GM18873 (cell line): ENCODE data around the gene ENTPD7.
"Not testable (repeated sequence)": the region's sequence is repeated elsewhere in the genome, so short reads cannot be mapped to it uniquely, and the experiment has no call there.

Experiments used
- ATAC-seq: cut with Tn5 transposase; IDR thresholded peaks from one replicate; pipeline ENCODE4 v1.9.1; 2021; ENCODE audit warnings: mild to moderate bottlenecking, moderate library complexity, moderate number of reproducible peaks; ENCODE audit not compliant: unreplicated experiment, low FRiP score

The ENTPD7 gene, protein sequence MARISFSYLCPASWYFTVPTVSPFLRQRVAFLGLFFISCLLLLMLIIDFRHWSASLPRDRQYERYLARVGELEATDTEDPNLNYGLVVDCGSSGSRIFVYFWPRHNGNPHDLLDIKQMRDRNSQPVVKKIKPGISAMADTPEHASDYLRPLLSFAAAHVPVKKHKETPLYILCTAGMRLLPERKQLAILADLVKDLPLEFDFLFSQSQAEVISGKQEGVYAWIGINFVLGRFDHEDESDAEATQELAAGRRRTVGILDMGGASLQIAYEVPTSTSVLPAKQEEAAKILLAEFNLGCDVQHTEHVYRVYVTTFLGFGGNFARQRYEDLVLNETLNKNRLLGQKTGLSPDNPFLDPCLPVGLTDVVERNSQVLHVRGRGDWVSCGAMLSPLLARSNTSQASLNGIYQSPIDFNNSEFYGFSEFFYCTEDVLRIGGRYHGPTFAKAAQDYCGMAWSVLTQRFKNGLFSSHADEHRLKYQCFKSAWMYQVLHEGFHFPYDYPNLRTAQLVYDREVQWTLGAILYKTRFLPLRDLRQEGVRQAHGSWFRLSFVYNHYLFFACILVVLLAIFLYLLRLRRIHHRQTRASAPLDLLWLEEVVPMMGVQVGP

DNA sequence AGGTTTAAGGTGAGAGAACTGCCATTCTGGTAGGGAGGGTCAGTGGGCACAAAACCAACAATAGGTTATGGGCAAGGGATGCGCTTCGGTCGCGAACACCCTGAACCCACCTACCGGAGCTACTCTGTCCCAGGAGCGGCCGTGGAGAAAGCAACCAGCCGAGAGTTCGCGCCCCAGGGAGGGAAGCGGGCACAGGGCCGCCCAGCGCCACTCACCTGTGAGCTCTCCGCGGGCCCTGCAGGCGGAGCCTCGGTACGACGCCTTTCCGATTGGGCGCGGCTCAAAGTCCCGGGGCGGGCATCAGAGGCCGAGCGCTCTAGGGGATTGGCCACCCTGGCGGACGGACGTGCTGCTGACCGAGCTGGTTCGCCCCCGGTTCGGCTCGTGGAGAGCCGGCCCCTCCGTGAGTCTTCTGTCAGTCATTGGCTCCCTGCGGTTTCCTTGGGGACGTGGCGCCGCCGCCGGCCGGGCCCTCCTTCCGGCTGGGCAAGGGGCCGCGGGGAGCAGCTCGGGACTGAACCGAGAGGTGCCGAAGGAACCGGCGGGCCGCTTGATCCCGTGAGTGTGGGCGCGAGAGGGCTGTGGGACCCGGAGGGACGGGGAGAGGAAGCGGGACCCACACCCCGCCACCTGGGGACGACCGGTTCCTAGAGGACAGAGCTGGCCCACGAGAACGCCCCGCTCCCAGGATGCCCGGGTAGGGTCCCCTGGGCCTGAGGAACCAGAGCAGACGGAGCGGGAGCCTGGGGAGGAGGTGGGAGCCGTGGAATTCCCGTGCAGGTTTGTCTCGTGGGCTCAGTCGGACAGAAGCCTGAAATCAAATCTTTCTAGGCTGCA lies at the start of gene ENTPD7:
TSS of gene ENTPD7 (plus strand) at position 479 of the 837 bp plus-strand sequence. CDS start 448 bp downstream, outside the sequence.
- ATAC-seq = peak; percentile 99

DNA sequence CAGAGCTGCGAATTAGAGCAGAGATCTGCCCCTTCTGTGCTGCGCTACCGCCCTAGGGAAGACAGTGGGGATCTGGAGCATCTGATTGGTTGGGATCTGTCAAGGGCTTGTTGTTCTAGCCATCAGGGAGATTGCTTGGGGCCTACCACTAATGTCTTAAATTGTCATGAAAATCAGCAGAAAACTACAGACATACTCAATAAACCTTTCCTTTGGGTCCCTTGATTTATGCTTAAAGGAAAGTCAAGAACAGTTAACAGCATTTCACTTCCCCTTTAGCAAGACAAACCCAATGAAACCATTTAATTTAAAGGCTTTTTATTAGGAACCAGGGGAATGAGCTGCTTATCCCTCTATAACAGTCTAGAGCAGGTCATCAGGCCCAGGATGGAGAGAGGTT lies 49.1 kb upstream of the ENTPD7 start:
- no peak for ATAC-seq

DNA sequence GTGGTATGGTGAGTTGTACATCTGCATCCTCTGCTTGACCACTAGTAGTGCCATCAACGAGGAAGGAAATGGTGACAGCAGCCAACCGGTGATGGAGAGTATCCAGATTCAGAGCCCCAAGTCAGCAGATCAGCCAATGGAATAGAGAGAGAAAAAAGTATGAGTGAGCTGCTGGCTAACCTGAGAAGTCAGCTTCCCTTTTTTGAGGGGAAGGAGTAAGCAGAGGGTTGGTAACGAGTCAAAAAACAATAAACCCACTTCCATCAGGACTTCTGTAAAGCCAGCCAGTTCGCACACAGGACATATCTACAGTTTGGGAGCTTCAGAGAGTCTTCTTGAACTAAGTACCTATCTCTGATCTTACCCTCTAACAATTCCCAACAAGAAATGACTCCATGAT lies 48.0 kb upstream of the ENTPD7 start:
- ATAC-seq = no peak

DNA sequence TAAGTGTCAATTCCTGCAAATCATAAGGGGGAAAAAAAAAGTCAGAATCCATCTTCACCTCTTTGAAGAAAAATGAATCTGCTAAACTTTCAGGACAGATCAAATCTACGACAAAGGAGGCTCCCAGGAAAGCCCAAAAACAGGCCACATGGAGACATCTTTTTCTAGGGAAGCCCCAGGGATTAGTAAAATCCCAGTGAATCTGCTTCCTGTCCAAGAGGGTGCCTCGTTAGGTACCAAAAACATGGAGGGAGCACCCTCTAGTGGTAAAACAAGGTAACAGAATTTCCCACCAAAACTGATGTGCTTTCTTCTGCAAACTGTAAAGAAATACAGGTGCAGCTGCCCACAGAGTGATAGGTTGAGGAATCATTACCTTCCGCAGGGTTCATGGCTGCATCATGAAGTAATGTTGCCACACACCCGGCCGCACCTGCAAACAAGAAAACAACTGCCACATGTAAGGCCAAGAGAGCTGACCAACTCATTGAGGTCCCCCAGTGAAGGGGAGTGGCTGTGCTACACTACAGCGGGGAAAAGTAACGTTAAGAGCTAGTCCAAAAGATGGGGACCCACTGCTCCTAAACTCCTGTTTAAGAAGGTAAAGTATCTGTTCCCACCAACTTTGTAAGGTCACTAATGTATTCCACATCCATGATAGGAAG lies 47.0 kb upstream of the ENTPD7 start:
- no peak for ATAC-seq

DNA sequence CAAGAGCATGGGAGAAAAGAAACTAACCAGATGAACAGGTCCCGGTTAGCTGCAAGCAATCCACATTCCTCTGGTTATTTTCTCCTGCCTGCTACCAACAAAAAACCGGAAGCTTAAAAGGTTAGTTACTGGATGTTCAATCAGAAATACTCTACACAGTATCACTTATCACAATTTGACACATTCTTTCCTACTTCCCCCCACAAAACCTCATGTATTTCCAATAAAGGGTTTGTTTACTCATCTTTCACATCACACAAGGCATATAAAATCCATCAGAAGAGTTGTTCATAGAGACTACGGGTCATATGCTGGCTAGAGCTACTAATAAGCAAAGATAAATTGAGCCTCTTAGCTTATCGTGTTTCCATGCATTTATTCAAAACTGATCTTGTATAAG lies 43.9 kb upstream of the ENTPD7 start:
- ATAC-seq = no peak

DNA sequence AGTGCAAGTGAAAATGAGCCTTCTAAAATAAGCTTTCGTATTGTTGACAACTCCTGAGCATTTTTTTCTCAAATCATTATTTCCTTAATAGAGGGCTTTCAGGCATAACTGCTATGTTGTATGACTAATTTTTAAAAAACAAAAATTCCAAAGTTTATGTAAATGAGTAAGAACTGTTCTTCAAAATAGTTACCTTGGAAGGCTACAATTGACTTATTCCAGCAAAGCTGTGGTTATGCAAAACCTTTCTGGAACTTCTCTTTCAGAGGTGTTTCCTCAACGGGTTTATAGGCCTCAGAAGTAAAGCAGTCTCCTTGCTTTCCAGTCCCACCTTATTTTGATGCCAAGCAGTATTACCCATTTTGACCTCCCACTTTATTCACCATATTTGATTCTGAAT lies 41.6 kb upstream of the ENTPD7 start:
- ATAC-seq = no peak

DNA sequence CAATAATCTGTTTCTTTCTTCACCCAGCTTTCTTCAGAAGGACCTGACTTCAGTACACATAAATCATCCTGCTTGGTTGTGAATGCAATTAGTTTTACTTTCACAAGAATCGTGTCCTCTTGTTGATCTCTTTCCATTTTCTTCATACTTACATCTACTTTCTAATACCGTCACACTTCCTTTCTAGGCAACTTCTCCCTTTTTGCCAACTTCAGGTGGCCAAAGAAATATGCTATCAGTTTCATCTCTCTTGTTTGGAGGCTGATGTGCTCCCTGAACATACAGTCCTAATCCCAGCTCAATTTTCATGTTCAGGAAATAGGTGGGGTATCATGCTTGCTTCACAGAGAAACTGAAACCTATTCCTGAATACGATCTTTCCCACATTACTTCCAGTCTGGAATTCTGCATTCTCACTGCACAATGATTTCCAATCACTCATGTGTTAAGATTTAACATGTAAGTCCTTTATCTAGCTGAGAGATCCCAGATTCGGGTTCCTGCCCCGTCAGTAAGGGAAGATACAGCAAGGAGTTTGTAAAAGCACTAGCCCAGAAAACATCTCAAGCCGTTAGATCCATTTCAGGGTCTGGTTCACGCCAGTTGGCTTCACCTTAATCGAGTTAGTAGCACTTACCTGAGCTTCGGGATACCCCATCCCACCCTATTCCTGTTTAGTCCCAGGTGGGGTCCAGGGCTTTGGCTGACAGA lies 40.1 kb upstream of the ENTPD7 start:
- ATAC-seq = no peak

DNA sequence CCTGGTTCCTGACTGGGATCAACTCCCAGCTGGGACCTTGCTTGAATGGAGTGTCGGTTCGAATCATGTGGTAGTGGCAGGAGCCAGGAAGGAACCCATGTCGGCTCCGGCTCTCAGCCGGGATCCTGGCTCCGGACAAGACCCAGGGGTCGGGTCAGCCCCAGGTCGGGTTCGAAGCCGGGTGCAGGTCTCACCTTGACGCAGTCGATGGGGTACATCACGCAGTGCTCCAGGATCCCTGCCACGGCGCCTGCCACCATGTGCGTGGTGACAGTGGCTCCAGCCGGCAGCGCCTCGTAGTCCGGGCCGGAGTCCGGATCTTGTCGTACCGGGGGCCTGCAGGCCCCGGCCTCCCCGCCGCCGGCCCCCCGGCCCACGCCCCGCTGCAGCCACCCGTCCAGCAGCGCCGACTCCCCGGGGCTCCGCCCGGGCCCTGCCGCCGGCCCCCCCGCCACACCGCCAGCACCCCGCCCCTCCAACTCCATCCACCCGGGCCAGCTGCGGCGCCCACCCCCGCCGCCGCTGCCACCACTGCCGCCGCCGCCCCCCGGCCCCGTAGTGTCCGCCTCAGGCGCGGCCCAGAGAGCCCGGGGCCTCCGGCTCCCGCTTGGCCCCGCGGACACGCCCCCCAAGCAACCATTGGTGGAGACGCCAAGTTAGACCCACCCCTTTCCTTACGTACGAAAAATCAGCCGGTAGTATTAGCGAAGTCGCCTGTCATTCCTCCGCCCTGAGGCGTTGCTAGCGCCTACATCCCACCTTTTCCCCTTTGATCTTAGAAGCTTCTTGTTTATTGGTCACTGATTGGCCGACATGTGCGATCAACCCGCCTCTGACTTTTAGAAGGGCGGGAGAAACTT lies 39.2 kb upstream of the ENTPD7 start, which contains the start of gene SLC25A28:
TSS of gene SLC25A28 (minus strand) at position 589 of the 860 bp plus-strand sequence. CDS start at position 485, 104 bp downstream.
- ATAC-seq = peak; percentile 90

DNA sequence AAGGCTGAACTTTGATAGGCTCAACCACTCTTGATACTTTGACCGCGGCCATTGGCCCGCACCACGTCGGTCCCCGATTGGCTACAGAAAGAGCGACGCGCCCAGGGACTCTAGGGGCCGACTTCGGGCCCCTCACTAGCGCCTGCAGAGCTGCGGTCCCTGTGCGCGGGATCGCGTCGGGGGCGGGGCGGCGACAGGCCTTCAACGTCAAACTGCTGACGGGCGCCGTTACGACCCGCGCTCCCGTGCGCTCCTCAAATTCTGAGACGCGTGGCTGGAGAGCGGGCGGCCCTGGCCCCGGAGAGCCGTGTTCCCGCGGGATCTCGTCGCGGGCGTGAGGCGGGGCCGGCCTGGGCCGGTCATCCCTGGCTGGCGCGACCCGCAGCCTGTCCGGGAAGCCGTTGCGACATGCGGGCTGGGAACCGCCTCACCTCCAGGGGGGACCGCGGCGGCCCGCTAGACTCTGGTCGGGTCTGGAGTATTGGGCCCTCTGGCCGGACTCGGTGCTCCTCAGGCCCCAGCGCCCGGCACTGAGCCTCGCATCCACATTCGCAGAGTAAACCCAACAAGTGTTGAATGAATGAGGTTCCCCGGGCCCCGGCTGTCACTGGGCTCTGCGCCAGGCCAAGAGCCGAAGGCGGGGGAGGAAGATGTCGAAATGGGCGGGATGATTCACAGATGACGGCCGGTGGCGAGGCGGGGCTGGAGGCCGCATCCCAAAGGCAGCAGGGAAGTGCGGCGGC lies 38.4 kb upstream of the ENTPD7 start:
- ATAC-seq = no peak

DNA sequence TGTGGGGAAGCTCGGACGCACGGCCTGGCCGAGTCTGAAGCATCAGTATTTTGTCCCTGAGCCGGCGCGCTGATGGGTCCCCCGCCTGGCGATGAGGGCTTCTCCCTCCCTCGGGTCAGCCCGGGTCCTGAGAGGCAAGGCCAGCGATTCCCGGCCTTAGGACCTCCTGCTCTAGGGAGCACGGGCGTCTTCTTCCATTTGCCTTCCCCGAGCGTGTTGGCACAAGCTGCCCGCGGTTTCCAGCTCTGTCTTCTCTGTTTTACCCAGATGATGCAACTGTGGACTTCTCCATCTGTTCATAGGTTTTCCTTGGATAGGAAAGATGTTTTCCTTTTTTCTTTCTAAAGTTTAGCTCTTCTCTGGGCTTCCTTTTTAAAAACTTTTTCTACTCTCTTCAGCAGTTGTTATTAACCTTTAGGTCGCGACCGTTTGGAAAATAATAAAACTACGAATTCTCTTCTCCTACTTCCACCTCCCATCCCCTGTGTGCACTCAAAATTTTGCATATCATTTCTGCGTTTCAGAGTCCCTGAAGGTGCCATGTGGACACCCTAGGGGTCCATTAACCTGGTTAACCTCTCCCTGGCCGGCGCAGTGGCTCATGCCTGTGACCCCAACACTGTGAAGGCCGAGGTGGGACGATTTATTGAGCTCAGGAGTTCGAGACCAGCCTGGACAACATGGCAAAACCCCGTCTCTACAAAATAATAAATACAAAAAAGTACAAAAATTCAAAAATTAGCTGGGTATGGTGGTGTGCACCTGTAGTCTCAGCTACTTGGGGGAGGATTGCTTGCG lies 37.7 kb upstream of the ENTPD7 start:
- ATAC-seq = no peak

DNA sequence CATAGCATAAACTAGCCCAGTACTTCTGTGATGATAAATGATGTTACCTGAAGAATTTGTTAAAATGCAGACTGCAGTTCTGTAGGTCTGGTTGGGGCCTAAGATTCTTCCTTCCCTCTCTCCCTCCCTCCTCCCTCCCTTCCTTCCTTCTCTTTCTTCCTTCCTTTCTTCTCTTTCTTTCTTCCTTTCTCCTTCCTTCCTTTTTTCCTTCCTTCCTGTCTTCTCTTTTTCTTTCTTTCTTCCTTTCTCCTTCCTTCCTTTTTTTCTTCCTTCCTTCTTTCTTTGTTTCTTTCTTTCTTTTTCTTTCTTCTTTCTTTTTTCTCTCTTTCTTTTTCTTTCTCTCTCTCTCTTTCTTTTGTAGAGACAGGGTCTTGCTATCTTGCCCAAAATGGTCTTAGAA lies 35.4 kb upstream of the ENTPD7 start:
- ATAC-seq = no peak

DNA sequence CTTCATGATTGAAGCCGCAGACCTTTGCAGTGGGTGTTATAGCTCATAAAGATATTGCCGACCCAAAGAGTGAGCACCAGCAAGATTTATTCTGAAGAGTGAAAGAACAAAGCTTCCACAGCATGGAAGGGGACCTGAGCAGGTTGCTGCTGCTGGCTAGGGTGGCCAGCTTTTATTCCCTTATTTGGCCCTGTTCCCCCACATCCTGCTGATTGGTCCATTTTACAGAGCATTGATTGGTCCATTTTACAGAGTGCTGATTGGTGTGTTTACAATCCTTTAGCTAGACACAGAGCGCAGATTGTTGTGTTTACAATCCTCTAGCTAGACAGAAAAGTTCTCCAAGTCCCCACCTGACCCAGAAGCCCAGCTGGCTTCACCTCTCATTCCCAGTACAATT lies 34.2 kb upstream of the ENTPD7 start:
- not testable (repeated sequence) for ATAC-seq

DNA sequence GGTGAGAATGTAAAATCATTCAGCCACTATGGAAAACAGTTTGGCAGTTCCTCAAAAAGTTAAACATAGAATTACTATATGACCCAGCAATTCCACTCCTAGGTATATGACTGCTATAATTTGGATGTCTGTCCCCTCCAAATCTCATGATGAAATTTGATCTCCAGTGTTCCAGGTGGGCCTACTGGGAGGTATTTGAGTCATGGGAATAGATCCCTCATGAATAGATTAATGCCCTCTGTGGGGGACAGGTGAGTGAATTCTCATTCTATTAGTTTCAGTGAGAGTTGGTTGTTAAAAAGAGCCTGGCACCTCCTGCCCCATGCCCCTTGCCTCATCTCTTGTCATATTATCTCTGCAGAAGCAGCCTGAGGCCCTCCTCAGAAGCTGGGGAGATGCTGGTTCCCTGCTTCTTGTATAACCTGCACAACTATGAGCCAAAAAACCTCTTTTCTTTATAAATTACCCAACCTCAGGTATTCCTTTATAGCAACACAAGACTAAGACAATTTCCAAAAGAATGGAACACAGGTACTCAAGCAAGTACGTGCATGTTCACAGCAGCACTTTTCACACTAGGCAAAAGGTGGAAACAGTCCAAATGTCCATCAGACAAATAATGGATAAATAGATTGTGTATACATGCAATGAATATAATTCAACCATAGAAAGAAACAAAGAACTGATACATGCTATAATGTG lies 30.2 kb upstream of the ENTPD7 start:
- no peak for ATAC-seq

DNA sequence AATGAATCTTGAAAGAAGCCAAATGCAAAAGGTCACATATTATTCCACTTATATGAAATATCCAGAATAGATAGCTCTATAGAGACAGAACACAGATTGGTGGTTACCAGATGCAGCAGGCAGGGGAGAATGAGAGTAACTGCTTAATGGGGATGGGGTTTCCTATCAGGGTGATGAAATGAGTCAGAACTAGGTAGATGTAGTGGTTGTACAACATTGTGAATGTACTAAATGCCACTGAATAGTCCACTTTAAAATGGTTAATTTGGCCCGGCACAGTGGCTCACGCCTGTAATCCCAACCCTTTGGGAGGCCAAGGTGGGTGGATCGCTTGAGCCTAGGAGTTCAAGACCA lies 29.7 kb upstream of the ENTPD7 start:
- no peak for ATAC-seq

DNA sequence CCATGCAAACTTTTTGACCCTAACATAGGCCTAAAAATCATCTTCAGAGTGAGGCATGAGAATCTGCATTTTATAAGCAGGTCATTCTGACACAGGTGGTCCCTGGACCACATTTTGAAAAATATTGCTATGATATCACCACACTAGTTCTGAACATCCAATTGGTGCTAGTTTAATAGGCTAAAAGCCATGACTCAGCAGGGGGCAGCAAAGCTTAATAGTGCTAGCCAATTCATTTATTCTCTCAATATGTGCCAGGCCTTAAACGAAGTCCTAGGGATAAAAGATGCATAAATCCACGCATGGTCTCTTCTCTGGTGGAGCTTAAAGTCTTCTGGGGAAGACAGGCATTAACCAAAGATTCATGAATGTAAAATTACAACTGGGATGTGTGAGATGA lies 28.9 kb upstream of the ENTPD7 start:
- ATAC-seq = no peak

DNA sequence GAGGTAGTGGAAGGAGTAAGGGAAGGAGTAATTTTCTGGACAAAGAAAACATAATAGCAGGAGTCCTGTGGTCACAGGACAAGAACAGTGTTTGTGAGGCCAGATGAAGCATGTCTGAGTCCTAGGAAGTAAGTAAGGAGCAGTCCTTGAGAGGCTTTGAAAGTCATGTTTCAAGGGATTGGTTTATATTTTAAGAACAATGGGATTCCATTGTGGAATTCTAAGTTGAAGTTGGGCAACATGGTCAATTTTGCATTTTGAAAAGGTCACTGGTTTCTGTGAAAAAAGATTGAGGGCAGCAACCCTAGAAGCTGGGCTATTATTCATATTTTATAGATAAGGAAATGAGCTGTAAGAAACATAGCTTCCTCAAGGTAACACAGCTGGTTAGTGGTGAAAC lies 28.3 kb upstream of the ENTPD7 start:
- no peak for ATAC-seq

DNA sequence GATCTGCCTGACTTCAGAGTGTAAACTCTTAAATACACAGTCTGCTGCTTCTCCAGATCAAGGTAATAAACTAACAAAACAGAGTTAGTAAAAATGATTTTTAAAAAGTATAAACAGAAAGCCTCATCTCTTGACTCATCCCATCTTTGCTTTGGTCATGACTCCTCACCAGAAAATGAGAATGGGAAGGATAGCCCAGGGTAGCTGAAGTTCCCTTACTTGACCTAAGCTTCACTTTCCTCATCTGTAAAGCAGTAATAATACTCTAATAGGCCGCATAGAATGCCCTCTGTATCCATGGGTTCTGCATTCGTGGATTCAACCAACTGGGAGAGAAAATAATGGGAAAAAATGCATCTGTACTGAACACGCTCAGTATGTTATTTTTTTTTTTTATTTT lies 27.8 kb upstream of the ENTPD7 start:
- ATAC-seq = no peak
